Hepatocyte (in vitro differentiated cells): ENCODE results near the gene DOCK2. TPM values are rescaled to one million over a fixed set of nuclear protein-coding genes. Genes with fewer than 3 reads are reported as not detected.

Experiments
- DNase-seq: peaks from one replicate; pipeline ENCODE4 v3.0.0-alpha.2; 2016; ENCODE audit warnings: low spot score
- H2AFZ ChIP-seq: fragments of 200-600 bp; sonication (generic); 2 replicates; pipeline ENCODE4 v1.6.0; 2016; ENCODE audit warnings: antibody characterized with exemption, mild to moderate bottlenecking
- H3K27ac ChIP-seq: fragments of 200-600 bp; sonication (generic); 2 replicates; pipeline ENCODE4 v1.5.1; 2016; ENCODE audit warnings: mild to moderate bottlenecking
- H3K27me3 ChIP-seq: fragments of 200-600 bp; sonication (generic); 2 replicates; pipeline ENCODE4 v1.6.1; 2016
- H3K36me3 ChIP-seq: fragments of 200-600 bp; sonication (generic); replicated peaks from 2 replicates; pipeline ENCODE4 v1.5.1; 2016; ENCODE audit warnings: low read depth; ENCODE audit not compliant: insufficient read depth
- H3K4me1 ChIP-seq: fragments of 200-600 bp; sonication (generic); 2 replicates; pipeline ENCODE4 v1.5.1; 2016; ENCODE audit warnings: mild to moderate bottlenecking, moderate library complexity; ENCODE audit not compliant: insufficient read depth
- H3K4me2 ChIP-seq: fragments of 200-600 bp; sonication (generic); 2 replicates; pipeline ENCODE4 v1.6.0; 2016
- H3K4me3 ChIP-seq: fragments of 200-600 bp; sonication (generic); 2 replicates; pipeline ENCODE4 v1.5.1; 2016; ENCODE audit warnings: mild to moderate bottlenecking
- H3K79me2 ChIP-seq: fragments of 200-600 bp; sonication (generic); 2 replicates; pipeline ENCODE4 v1.6.0; 2017; ENCODE audit warnings: mild to moderate bottlenecking
- H3K9me2 ChIP-seq: fragments of 200-600 bp; sonication (generic); replicated peaks from 2 replicates; pipeline ENCODE4 v1.6.0; 2017; ENCODE audit warnings: mild to moderate bottlenecking; ENCODE audit not compliant: insufficient read depth
- H3K9me3 ChIP-seq: fragments of 200-600 bp; sonication (generic); 2 replicates; pipeline ENCODE4 v1.5.1; 2016; ENCODE audit warnings: low read depth, mild to moderate bottlenecking
- H4K20me1 ChIP-seq: fragments of 200-600 bp; sonication (generic); 2 replicates; pipeline ENCODE4 v1.6.0; 2016; ENCODE audit warnings: mild to moderate bottlenecking; ENCODE audit not compliant: insufficient read depth, poor library complexity, severe bottlenecking
- CTCF ChIP-seq: fragments of 200-600 bp; sonication (generic); IDR thresholded peaks from 2 replicates; pipeline ENCODE4 v1.5.1; 2016; ENCODE audit warnings: antibody characterized with exemption, mild to moderate bottlenecking; ENCODE audit not compliant: poor library complexity
- EZH2 ChIP-seq: fragments of 200-600 bp; sonication (generic); IDR thresholded peaks from 2 replicates; pipeline ENCODE4 v1.6.1; 2016; ENCODE audit warnings: antibody characterized with exemption, mild to moderate bottlenecking, borderline replicate concordance
- EZH2phosphoT487 ChIP-seq: fragments of 200-600 bp; sonication (generic); IDR thresholded peaks from one replicate; pipeline ENCODE4 v1.6.1; 2018; ENCODE audit warnings: antibody characterized with exemption, mild to moderate bottlenecking, low read depth, moderate library complexity; ENCODE audit not compliant: unreplicated experiment, severe bottlenecking
- WGBS: methylation state at CpG from one replicate; pipeline ENCODE4 v1.1.6; 2016; ENCODE audit warnings: low lambda C conversion rate; ENCODE audit errors: missing lambda C conversion rate; 5-methylcytosine and 5-hydroxymethylcytosine counted together
- polyA plus RNA-seq: library from polyadenylated mRNA; unstranded; fragments of >200 nt; fragmentation: Nextera tagmentation; extraction: Ambion mirVana; gene quantifications from 2 replicates; pipeline ENCODE4 v1.2.1, GENCODE V29; 2016
- total RNA-seq: library from RNA; depleted of rRNA; stranded (reverse); fragments of >200 nt; gene quantifications from 2 replicates; pipeline ENCODE4 v1.2.3, GENCODE V29; 2014

The DOCK2 gene
- total and polyA plus RNA-seq, 2 experiments from 2014 or later = 0.60 TPM; not detected in 1

- Histone ChIP-seq H3K4me1 (no peaks in the 10 kb centered on the region), H3K27me3 (no peaks in the 10 kb centered on the region), H4K20me1 (no peaks in the 10 kb centered on the region), H3K79me2 (no peaks in the 10 kb centered on the region), H3K27ac (no peak overlapping the region), H3K9me2 (no peaks in the 10 kb centered on the region), H3K9me3 (no peaks in the 10 kb centered on the region), H3K36me3 (no peaks in the 10 kb centered on the region), H3K4me2 (no peak overlapping the region), H3K4me3 (no peak overlapping the region), H2AFZ (no peak overlapping the region)
- no peak for DNase-seq
- TF ChIP-seq EZH2 (no peak), EZH2phosphoT487 (no peak), CTCF (no peak)
These were observed 117.7 kb downstream of the DOCK2 start for GRCh38 chr5:169754737-169755136.

GRCh38 chr5:169756071-169756765, 119.1 kb downstream of the DOCK2 start:
- Histone ChIP-seq H3K79me2 (no peaks in the 10 kb centered on the region), H3K4me1 (no peaks in the 10 kb centered on the region), H4K20me1 (no peaks in the 10 kb centered on the region), H3K27ac (no peak overlapping the region), H3K36me3 (no peaks in the 10 kb centered on the region), H3K27me3 (no peaks in the 10 kb centered on the region), H3K4me2 (no peak overlapping the region), H2AFZ (no peak overlapping the region), H3K4me3 (no peak overlapping the region), H3K9me2 (no peaks in the 10 kb centered on the region), H3K9me3 (no peaks in the 10 kb centered on the region)
- no peak for TF ChIP-seq EZH2phosphoT487
- TF ChIP-seq CTCF = no peak
- no peak for TF ChIP-seq EZH2
- 93% methylated on average over 10 of the region's 10 CpGs for WGBS
- DNase-seq = no peak

GRCh38 chr5:169757016-169757415, 119.9 kb downstream of the DOCK2 start:
- Histone ChIP-seq H3K4me2 (no peak overlapping the region), H2AFZ (no peak overlapping the region), H3K9me3 (no peaks in the 10 kb centered on the region), H3K79me2 (no peaks in the 10 kb centered on the region), H4K20me1 (no peaks in the 10 kb centered on the region), H3K27ac (no peak overlapping the region), H3K9me2 (no peaks in the 10 kb centered on the region), H3K4me1 (no peaks in the 10 kb centered on the region), H3K27me3 (no peaks in the 10 kb centered on the region), H3K4me3 (no peak overlapping the region), H3K36me3 (no peaks in the 10 kb centered on the region)
- TF ChIP-seq EZH2phosphoT487 (no peak), CTCF (no peak)
- 90% methylated on average over 1 of the region's 1 CpG for WGBS
- DNase-seq = no peak

- Histone ChIP-seq H3K36me3 (no peaks in the 10 kb centered on the region), H4K20me1 (no peaks in the 10 kb centered on the region), H3K79me2 (no peaks in the 10 kb centered on the region), H3K27me3 (no peaks in the 10 kb centered on the region), H3K9me2 (no peaks in the 10 kb centered on the region), H2AFZ (no peak overlapping the region), H3K4me3 (no peak overlapping the region), H3K27ac (no peak overlapping the region), H3K9me3 (no peaks in the 10 kb centered on the region), H3K4me1 (no peaks in the 10 kb centered on the region), H3K4me2 (no peak overlapping the region)
- no peak for DNase-seq
- TF ChIP-seq CTCF (no peak), EZH2phosphoT487 (no peak), EZH2 (no peak)
These were observed 121.8 kb downstream of the DOCK2 start for GRCh38 chr5:169758886-169759285.
